ENCODE measurements around the gene GATA2.

The GATA2 gene

GRCh38 chr3:128480278-128480677, 12.7 kb downstream of the GATA2 start:
- Histone ChIP-seq H3K4me1 (ENCODE audit: control insufficient read depth in 1 of 2, insufficient read depth in 2 of 2, low read length in 2 of 2) (peaks cover 0 to 20% of the 10 kb centered on the region in 2 donors), H3K36me3 (ENCODE audit: control insufficient read depth in 1 of 2, insufficient read depth in 2 of 2, low read length in 2 of 2) (no peaks in the 10 kb centered on the region), H3K27ac (ENCODE audit: low read length) (no peak overlapping the region), H3K4me3 (ENCODE audit: low read depth in 1 of 2, low read length in 2 of 2) (no peak overlapping the region), H3K9me3 (ENCODE audit: control insufficient read depth in 1 of 2, low read length in 2 of 2) (no peaks in the 10 kb centered on the region), H3K27me3 (ENCODE audit: low read depth, low read length) (peaks cover 42% of the 10 kb centered on the region)

DNA sequence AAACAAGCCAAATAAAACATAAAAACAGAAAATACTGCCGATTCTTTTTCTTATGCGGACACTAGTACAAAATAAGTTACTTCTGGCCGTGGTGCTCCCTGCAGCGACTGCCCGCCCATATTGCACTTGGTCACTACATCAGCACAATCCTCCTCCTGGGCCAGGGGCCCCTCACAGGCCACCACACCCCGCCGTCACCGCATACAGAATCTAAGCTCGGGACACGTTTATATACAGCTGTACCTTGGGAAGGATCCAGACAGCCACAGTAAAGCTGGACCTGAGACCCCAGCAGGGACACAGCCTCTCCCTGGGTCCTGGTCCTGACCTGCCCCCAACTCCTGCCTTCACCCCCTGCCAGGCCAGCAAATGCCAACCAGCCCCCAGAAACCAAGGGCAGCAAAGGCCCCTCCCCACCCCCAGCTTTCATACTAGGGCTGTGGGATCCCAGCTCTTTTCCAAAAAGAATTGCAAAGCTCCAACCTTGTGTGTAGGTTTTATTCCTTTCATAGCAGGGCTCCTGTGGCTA, 13.4 kb downstream of the GATA2 start:
- peaks cover 35% of the 10 kb centered on the region for H3K27me3 ChIP-seq (ENCODE audit: low read depth, low read length)

GRCh38 chr3:128478576-128479506, 14.2 kb downstream of the GATA2 start:
- peaks cover 28% of the 10 kb centered on the region for H3K27me3 ChIP-seq (ENCODE audit: low read depth, low read length)
- no peaks in the 10 kb centered on the region for H3K36me3 ChIP-seq (ENCODE audit: control insufficient read depth in 1 of 2, insufficient read depth in 2 of 2, low read length in 2 of 2)
- H3K9me3 ChIP-seq (ENCODE audit: control insufficient read depth in 1 of 2, low read length in 2 of 2), result no peaks in the 10 kb centered on the region
- H3K27ac ChIP-seq (ENCODE audit: low read length), result no peak overlapping the region
- H3K4me3 ChIP-seq (ENCODE audit: low read depth in 1 of 2, low read length in 2 of 2), result no peak overlapping the region
- H3K4me1 ChIP-seq (ENCODE audit: control insufficient read depth in 1 of 2, insufficient read depth in 2 of 2, low read length in 2 of 2), result peaks cover 0 to 17% of the 10 kb centered on the region in 2 donors

More for the DNA sequence above, 13.4 kb downstream of the GATA2 start:
- H3K9me3 ChIP-seq (ENCODE audit: control insufficient read depth in 1 of 2, low read length in 2 of 2), result no peaks in the 10 kb centered on the region
- H3K4me3 ChIP-seq (ENCODE audit: low read depth in 1 of 2, low read length in 2 of 2), result no peak overlapping the region
- H3K27ac ChIP-seq (ENCODE audit: low read length), result no peak overlapping the region
- peaks cover 0 to 20% of the 10 kb centered on the region in 2 donors for H3K4me1 ChIP-seq (ENCODE audit: control insufficient read depth in 1 of 2, insufficient read depth in 2 of 2, low read length in 2 of 2)
- H3K36me3 ChIP-seq (ENCODE audit: control insufficient read depth in 1 of 2, insufficient read depth in 2 of 2, low read length in 2 of 2), result no peaks in the 10 kb centered on the region

GRCh38 chr3:128476659-128477058, 16.3 kb downstream of the GATA2 start:
- no peaks in the 10 kb centered on the region for H3K4me1 ChIP-seq (ENCODE audit: control insufficient read depth in 1 of 2, insufficient read depth in 2 of 2, low read length in 2 of 2)
- H3K27me3 ChIP-seq (ENCODE audit: low read depth, low read length), result peaks cover 6% of the 10 kb centered on the region

DNA sequence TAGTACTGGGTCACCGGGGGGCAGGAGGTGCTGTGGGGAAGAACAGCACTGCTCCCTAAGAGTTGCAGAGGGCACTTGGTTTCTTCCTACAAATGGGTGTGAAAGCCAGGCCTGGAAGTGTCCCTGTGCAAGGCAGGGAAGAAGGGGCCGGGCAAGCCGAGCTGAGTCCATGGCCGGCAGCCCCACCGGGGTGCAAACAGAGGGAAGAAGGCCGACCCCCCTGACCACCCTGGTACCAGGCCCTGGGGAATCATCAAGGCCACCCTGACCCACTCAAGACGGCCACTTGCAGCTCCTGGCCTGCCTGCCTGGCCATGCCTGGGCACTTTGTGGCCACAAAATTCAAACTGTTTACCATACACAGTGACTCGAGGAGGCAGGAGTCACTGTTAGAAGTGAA, 17.6 kb downstream of the GATA2 start:
- Histone ChIP-seq H3K9me3 (ENCODE audit: control insufficient read depth in 1 of 2, low read length in 2 of 2) (no peaks in the 10 kb centered on the region), H3K4me1 (ENCODE audit: control insufficient read depth in 1 of 2, insufficient read depth in 2 of 2, low read length in 2 of 2) (no peaks in the 10 kb centered on the region), H3K4me3 (ENCODE audit: low read depth in 1 of 2, low read length in 2 of 2) (no peak overlapping the region), H3K27me3 (ENCODE audit: low read depth, low read length) (no peaks in the 10 kb centered on the region), H3K27ac (ENCODE audit: low read length) (no peak overlapping the region), H3K36me3 (ENCODE audit: control insufficient read depth in 1 of 2, insufficient read depth in 2 of 2, low read length in 2 of 2) (no peaks in the 10 kb centered on the region)

More at GRCh38 chr3:128476659-128477058, 16.3 kb downstream of the GATA2 start:
- H3K4me3 ChIP-seq (ENCODE audit: low read depth in 1 of 2, low read length in 2 of 2), result no peak overlapping the region
- H3K27ac ChIP-seq (ENCODE audit: low read length), result no peak overlapping the region
- H3K9me3 ChIP-seq (ENCODE audit: control insufficient read depth in 1 of 2, low read length in 2 of 2), result no peaks in the 10 kb centered on the region
- H3K36me3 ChIP-seq (ENCODE audit: control insufficient read depth in 1 of 2, insufficient read depth in 2 of 2, low read length in 2 of 2), result no peaks in the 10 kb centered on the region

- Histone ChIP-seq H3K4me1 (ENCODE audit: control insufficient read depth in 1 of 2, insufficient read depth in 2 of 2, low read length in 2 of 2) (no peaks in the 10 kb centered on the region), H3K27ac (ENCODE audit: low read length) (no peak overlapping the region), H3K27me3 (ENCODE audit: low read depth, low read length) (no peaks in the 10 kb centered on the region), H3K36me3 (ENCODE audit: control insufficient read depth in 1 of 2, insufficient read depth in 2 of 2, low read length in 2 of 2) (no peaks in the 10 kb centered on the region), H3K4me3 (ENCODE audit: low read depth in 1 of 2, low read length in 2 of 2) (no peak overlapping the region), H3K9me3 (ENCODE audit: control insufficient read depth in 1 of 2, low read length in 2 of 2) (no peaks in the 10 kb centered on the region)
These were observed 19.3 kb downstream of the GATA2 start for GRCh38 chr3:128473737-128474136.

- Histone ChIP-seq H3K9me3 (ENCODE audit: control insufficient read depth in 1 of 2, low read length in 2 of 2) (no peaks in the 10 kb centered on the region), H3K27me3 (ENCODE audit: low read depth, low read length) (no peaks in the 10 kb centered on the region), H3K4me3 (ENCODE audit: low read depth in 1 of 2, low read length in 2 of 2) (no peak overlapping the region)
These were observed 19.9 kb downstream of the GATA2 start for GRCh38 chr3:128473180-128473519.

DNA sequence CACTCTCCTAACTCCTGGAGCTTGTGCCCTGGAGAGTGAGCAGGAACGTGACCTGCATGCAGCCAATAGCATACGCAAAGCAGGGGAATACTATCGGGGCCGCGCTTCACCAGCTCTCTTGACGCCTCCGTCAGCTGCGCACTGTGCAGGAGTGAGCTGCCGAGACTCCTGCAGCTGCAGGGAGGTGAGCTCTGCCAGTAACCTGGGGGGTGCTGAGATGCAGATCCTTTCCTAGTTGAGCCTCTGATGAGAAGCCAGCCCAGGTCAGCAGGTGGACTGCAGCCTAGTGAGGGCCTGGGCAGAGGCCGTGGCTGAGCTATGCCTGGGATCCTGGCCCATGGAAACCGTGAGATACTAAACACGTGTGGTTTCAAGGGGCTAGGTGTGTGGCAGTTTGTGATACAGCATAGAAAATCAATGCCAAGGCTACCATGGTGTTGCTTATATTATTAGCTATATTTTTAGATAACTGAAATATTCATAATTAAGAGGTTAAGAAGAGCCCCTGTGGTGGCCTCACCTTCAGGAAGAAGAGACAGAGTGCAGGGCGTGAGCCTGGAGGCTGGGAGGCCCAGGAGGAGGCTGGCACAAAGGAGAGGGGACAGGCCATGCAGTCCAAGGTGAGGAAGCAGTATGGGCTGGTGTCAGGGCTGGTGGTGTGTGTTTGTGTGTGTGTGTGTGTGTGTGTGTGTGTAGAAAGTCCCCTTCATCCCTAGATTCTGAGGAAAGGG, 20.4 kb downstream of the GATA2 start:
- Histone ChIP-seq H3K4me1 (ENCODE audit: control insufficient read depth in 1 of 2, insufficient read depth in 2 of 2, low read length in 2 of 2) (no peaks in the 10 kb centered on the region), H3K4me3 (ENCODE audit: low read depth in 1 of 2, low read length in 2 of 2) (no peak overlapping the region), H3K36me3 (ENCODE audit: control insufficient read depth in 1 of 2, insufficient read depth in 2 of 2, low read length in 2 of 2) (no peaks in the 10 kb centered on the region), H3K27me3 (ENCODE audit: low read depth, low read length) (no peaks in the 10 kb centered on the region), H3K9me3 (ENCODE audit: control insufficient read depth in 1 of 2, low read length in 2 of 2) (no peaks in the 10 kb centered on the region), H3K27ac (ENCODE audit: low read length) (no peak overlapping the region)

More at GRCh38 chr3:128473180-128473519, 19.9 kb downstream of the GATA2 start:
- Histone ChIP-seq H3K27ac (ENCODE audit: low read length) (no peak overlapping the region), H3K36me3 (ENCODE audit: control insufficient read depth in 1 of 2, insufficient read depth in 2 of 2, low read length in 2 of 2) (no peaks in the 10 kb centered on the region), H3K4me1 (ENCODE audit: control insufficient read depth in 1 of 2, insufficient read depth in 2 of 2, low read length in 2 of 2) (no peaks in the 10 kb centered on the region)

DNA sequence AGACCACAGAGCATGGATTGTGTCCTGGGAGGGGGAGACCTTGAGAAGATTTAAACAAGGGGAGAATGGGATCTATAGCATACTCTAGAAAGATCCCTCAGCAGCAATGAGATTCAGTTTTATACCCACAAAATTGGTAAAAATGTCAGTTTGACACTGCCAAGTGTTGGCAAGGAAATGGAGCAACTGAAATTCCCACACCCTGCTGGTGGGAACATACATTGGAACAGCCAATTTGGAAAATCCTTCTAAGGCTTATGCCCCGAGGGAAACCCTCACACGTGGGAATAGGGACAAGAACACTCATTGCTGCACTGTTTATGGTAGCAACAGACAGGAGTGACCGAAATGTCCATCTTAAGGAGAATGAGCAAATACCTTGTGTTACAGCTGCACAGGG, 21.3 kb downstream of the GATA2 start:
- Histone ChIP-seq H3K9me3 (ENCODE audit: control insufficient read depth in 1 of 2, low read length in 2 of 2) (no peaks in the 10 kb centered on the region), H3K36me3 (ENCODE audit: control insufficient read depth in 1 of 2, insufficient read depth in 2 of 2, low read length in 2 of 2) (no peaks in the 10 kb centered on the region), H3K27me3 (ENCODE audit: low read depth, low read length) (no peaks in the 10 kb centered on the region)

GRCh38 chr3:128471110-128471509, 21.9 kb downstream of the GATA2 start:
- no peaks in the 10 kb centered on the region for H3K27me3 ChIP-seq (ENCODE audit: low read depth, low read length)
- no peaks in the 10 kb centered on the region for H3K36me3 ChIP-seq (ENCODE audit: control insufficient read depth in 1 of 2, insufficient read depth in 2 of 2, low read length in 2 of 2)
- H3K4me1 ChIP-seq (ENCODE audit: control insufficient read depth in 1 of 2, insufficient read depth in 2 of 2, low read length in 2 of 2), result no peaks in the 10 kb centered on the region
- no peak overlapping the region for H3K27ac ChIP-seq (ENCODE audit: low read length)
- H3K4me3 ChIP-seq (ENCODE audit: low read depth in 1 of 2, low read length in 2 of 2), result no peak overlapping the region
- H3K9me3 ChIP-seq (ENCODE audit: control insufficient read depth in 1 of 2, low read length in 2 of 2), result no peaks in the 10 kb centered on the region

More for the DNA sequence above, 21.3 kb downstream of the GATA2 start:
- Histone ChIP-seq H3K4me3 (ENCODE audit: low read depth in 1 of 2, low read length in 2 of 2) (no peak overlapping the region), H3K27ac (ENCODE audit: low read length) (no peak overlapping the region), H3K4me1 (ENCODE audit: control insufficient read depth in 1 of 2, insufficient read depth in 2 of 2, low read length in 2 of 2) (no peaks in the 10 kb centered on the region)

DNA sequence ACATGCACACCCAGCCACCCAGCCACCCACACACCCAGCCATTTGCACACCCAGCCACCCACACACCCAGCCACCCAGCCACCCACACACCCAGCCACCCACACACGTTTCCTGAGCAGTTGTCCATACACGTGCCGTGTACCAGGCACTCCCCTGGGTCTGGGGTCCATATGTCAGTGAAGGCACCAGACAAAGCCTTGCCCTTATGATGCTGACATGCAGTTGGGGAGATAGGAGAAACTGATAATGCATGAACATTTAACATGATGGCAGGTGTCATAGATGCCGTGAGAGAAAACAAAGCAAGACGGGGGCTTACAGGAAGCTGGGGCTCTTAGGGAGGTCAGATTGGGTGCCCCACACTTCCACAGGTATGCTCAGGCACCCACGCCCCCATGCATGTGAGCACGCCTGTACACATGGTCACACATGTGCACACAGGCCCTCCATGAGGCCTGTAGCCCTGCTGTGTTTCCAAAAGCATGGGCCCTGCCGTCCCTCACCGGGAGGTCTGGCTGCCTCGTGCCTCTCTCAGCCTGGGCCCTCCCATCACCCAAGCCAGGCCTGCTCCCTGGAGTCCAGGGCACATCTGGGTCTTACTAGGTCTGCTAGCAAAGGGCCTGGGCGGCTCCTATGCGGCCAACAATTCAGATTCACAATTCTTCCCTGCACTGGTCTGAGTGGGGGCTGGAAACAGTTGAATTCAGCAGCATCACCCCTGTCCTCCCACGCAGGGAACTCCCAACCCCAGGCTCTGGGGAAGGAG, 22.7 kb downstream of the GATA2 start:
- H3K9me3 ChIP-seq (ENCODE audit: control insufficient read depth in 1 of 2, low read length in 2 of 2), result no peaks in the 10 kb centered on the region
- no peak overlapping the region for H3K27ac ChIP-seq (ENCODE audit: low read length)
- H3K4me3 ChIP-seq (ENCODE audit: low read depth in 1 of 2, low read length in 2 of 2), result no peak overlapping the region
- no peaks in the 10 kb centered on the region for H3K36me3 ChIP-seq (ENCODE audit: control insufficient read depth in 1 of 2, insufficient read depth in 2 of 2, low read length in 2 of 2)
- H3K4me1 ChIP-seq (ENCODE audit: control insufficient read depth in 1 of 2, insufficient read depth in 2 of 2, low read length in 2 of 2), result no peaks in the 10 kb centered on the region
- peaks cover 4% of the 10 kb centered on the region for H3K27me3 ChIP-seq (ENCODE audit: low read depth, low read length)

Measured in muscle layer of duodenum (tissue), 2 donors.